GM13977 (cell line): ENCODE results near the gene CLTCL1.

Experiments
- DNase-seq: peaks from one replicate; pipeline ENCODE4 v3.0.0; 2012; ENCODE audit warnings: low spot score
- in situ Hi-C: fragments of 300-500 bp; cut with MboI; formaldehyde crosslinking; loops from one replicate; pipeline ENCODE4 v1.12.0; 2022; ENCODE audit warnings: low sequenced_read_pairs, low pct_unique_long_range_greater_than_20kb, mixed read lengths, inconsistent platforms; ENCODE audit not compliant: unreplicated experiment
- TF ChIP-seq, protein P1 (sequence below): IDR thresholded peaks from 2 replicates; pipeline ENCODE4 v1.5.1; 2012; ENCODE audit warnings: mild to moderate bottlenecking, control low read depth; ENCODE audit not compliant: insufficient read depth; ENCODE audit errors: extremely low read depth, missing control alignments

Gene CLTCL1

DNA sequence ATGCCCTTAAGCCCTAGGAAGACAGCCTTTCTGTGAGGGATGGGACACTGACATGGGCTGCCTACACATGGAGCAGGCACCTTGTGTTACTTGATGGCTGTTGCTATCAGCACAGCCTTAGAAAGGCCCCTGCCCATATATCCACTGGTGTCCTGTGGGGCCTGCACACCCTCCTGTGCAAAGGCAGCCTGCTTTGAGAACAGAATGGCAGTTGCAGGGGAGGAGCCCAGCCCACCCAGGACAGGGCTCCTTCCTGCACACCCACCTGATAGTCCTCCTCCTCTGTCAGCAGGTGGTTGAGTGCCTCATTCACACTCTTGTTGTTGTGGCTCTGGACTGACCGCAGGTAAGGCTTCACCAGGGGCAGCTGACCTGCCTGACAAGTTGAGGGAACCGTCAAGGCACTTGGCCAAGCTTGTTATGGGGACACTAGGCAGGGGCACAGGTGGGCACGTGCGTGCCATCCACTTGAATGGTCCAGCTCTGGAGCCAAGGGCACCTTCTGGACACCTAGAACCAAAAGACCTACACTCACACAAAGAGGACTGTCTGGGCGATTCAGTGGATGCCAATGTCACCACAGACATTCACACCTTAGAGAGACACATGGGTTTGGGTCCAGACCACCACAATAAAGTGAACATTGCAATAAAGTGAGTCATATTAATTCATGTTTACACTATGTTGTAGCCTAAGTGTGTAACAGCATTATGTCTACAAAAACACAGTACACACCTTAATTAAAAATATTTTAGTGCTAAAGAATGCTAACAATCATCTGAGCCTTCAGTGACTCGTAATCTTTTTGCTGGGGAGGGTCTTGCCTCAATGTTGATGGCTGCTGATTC is 103.6 kb downstream of the CLTCL1 start:
- TF ChIP-seq, protein P1, sequence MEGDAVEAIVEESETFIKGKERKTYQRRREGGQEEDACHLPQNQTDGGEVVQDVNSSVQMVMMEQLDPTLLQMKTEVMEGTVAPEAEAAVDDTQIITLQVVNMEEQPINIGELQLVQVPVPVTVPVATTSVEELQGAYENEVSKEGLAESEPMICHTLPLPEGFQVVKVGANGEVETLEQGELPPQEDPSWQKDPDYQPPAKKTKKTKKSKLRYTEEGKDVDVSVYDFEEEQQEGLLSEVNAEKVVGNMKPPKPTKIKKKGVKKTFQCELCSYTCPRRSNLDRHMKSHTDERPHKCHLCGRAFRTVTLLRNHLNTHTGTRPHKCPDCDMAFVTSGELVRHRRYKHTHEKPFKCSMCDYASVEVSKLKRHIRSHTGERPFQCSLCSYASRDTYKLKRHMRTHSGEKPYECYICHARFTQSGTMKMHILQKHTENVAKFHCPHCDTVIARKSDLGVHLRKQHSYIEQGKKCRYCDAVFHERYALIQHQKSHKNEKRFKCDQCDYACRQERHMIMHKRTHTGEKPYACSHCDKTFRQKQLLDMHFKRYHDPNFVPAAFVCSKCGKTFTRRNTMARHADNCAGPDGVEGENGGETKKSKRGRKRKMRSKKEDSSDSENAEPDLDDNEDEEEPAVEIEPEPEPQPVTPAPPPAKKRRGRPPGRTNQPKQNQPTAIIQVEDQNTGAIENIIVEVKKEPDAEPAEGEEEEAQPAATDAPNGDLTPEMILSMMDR: no peak
- no peak for DNase-seq
- in situ Hi-C loops: no loop called here

DNA sequence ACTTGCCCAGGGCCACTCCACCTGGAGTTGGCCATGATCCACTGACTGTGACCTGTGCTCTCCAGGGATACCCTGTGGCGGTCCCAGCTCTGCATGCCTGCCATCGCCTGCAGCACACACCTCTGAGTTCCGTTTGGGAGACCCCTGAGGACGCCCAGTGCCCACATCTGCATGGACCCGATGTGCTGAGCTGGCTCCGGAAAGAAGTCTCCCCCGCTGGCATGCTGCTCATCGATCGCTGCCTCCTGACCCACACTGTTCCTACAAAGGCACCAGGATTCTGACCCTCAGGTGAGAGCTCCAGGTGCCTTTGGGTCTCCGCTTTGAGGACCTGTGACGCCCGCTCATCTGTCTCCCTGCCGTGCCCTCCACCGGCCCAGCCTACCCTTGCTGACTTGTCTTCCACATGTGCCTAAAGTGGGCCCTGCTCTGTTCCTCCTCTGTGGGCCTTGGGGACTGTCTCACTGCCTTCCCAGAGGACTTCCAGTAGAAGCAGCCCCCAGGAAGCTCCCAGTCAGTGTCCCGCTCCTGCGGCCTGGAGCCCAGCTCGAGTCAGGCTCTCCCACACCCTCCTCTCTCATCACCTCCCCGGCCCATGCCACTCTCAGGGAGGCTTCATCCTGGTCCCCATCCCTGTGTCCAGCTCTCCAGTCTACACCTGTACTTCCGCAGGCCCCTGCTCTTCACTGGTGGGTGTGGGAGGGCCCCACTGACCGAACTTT is 107.1 kb downstream of the CLTCL1 start:
- in situ Hi-C loops: no loop called here
- TF ChIP-seq, protein P1: no peak
- no peak for DNase-seq

DNA sequence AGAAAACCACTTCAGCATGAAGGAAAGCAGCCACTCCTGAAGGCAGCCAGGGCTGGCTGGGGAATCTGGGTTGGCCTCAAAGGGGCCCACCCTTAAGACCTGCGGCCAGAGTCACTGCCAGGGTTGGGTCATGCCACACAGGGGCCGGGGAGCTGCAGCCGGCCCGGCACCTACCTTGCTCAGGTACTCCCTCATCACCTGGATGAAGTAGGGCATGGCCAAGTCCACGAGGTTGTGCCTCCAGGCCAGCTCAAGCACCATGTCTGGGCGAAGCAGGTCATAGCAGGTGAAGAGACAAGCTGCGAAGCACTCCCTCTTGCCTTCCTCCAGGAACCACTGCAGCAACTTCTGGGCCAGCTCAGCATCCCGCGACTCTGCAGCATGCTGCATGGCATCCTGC is 108.3 kb downstream of the CLTCL1 start:
- TF ChIP-seq, protein P1: no peak
- DNase-seq: no peak
- in situ Hi-C loops: no loop called here

DNA sequence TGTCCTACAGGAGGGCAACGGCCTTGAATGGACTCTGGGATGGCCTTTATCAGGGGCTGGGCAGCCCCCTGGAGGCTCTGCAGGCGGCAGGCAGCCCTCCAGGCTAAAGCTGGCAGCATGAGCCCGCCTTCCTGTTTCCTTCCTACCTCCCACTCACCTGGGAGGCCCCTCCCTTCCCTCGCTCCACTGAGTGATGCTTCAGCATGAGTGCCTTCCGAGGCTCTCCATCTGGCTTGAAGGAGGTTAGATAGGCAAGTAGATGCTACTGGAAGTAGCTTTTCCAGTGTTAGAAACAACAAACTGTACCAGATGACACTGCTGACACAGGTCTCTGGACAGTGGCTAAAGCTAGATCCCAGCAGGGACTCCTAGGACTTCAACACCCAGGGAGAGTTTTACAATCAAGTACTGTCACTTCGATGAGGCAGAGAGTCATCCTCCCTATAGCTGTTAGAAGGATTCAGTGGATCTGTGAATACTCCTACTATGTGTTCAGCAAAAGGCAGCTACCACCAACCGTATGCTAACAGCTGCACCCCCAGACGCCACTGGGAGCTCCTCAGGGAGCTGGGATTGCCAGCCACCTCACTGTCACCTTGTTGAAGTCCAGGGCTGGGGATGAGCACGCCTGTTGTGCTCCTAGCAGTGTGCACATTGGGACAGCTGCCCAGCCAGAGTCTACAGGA is 108.9 kb downstream of the CLTCL1 start:
- no peak for DNase-seq
- in situ Hi-C loops: no loop called here
- TF ChIP-seq, protein P1: no peak

DNA sequence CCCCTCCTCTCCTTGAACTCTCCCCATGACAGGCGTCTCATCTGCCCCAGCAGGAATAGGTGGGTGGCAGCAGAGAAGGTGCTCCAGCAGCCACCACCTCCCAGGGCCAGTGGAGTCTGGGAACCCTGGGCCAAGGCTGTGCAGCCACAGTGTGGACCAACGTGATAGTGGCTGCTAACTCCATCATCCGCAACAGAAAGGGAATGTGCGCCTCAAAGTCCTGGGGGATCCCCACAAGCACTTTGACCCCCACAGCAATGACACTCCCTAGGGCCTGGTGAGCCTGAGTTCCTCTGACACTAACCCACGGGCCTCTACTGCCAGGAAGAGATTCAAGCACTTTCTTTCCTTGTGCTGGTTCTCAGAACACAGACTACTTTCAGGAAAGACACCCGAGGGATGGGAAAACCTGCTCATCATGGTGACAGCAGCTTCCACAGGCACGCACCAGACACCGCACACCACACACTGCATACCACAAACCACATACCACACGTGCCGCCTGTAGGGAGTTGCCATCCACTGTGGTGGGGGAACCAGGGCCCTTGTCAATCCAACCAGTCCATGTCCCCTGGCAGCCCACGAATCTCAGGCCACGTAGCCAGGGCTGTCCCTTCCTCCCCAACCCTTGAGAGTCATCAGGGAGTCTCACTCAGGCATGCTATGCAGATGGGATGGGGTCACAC is 109.6 kb downstream of the CLTCL1 start:
- in situ Hi-C loops: no loop called here
- TF ChIP-seq, protein P1: no peak
- no peak for DNase-seq
